Left ventricle myocardium inferior (tissue), 1 donor: ENCODE measurements around the gene ABHD6. TPM values are rescaled to one million over a fixed set of nuclear protein-coding genes. Genes with fewer than 3 reads are reported as not detected.
"Not testable (repeated sequence)": the region's sequence is repeated elsewhere in the genome, so short reads cannot be mapped to it uniquely, and the experiment has no call there.

Experiments used
- DNase-seq: peaks from one replicate; pipeline ENCODE4 v3.0.0-alpha.2; 2020
- H3K27ac ChIP-seq: fragments of 200-600 bp; replicated peaks from 2 replicates; pipeline ENCODE4 v1.8.0; 2021
- H3K27me3 ChIP-seq: fragments of 200-600 bp; 2 replicates; pipeline ENCODE4 v1.8.0; 2021; ENCODE audit warnings: low read depth
- H3K36me3 ChIP-seq: fragments of 200-600 bp; 2 replicates; pipeline ENCODE4 v1.8.0; 2021
- H3K4me1 ChIP-seq: fragments of 200-600 bp; 2 replicates; pipeline ENCODE4 v1.8.0; 2021
- H3K4me3 ChIP-seq: fragments of 200-600 bp; 2 replicates; pipeline ENCODE4 v1.8.0; 2021; ENCODE audit warnings: mild to moderate bottlenecking, moderate library complexity
- H3K9me3 ChIP-seq: fragments of 200-600 bp; replicated peaks from 2 replicates; pipeline ENCODE4 v1.8.0; 2021
- CTCF ChIP-seq: fragments of 200-600 bp; IDR thresholded peaks from 2 replicates; pipeline ENCODE4 v1.8.0; 2021; ENCODE audit warnings: antibody characterized with exemption, mild to moderate bottlenecking, borderline replicate concordance
- intact Hi-C: fragments of 100-400 bp; cut with micrococcal nuclease; formaldehyde crosslinking; loops from one replicate; pipeline ENCODE4 v1.11.0; 2022
- total RNA-seq: library from RNA; stranded (reverse); fragmentation: NEBNext Ultra II Directional; extraction: Animal tissue kit (Norgen Biotek cat#: 25700); gene quantifications from one replicate; pipeline ENCODE4 v1.2.1, GENCODE V29; 2021
- donor health status: DM: no; HTN: yes; CAD: no; lungs with severe emphysema.

ABHD6 gene
- total RNA-seq, 1 donor from 2014 or later = 7.2 TPM

- Histone ChIP-seq H3K36me3 (peaks cover 40% of the 10 kb centered on the region), H3K4me1 (no peaks in the 10 kb centered on the region), H3K27ac (no peak overlapping the region), H3K27me3 (no peaks in the 10 kb centered on the region), H3K4me3 (no peak overlapping the region), H3K9me3 (no peaks in the 10 kb centered on the region)
- DNase-seq = no peak
- no peak for TF ChIP-seq CTCF
- intact Hi-C loops = no loop called here
Measured at GRCh38 chr3:58261954-58262666, 24.5 kb downstream of the ABHD6 start.

GRCh38 chr3:58266577-58266976 is 29.0 kb downstream of the ABHD6 start:
- Histone ChIP-seq H3K4me3 (no peak overlapping the region), H3K4me1 (no peaks in the 10 kb centered on the region), H3K9me3 (no peaks in the 10 kb centered on the region), H3K27ac (no peak overlapping the region), H3K27me3 (no peaks in the 10 kb centered on the region), H3K36me3 (peaks cover 31% of the 10 kb centered on the region)
- intact Hi-C loops = no loop called here
- no peak for DNase-seq
- TF ChIP-seq CTCF = no peak

GRCh38 chr3:58267543-58267942 is 30.0 kb downstream of the ABHD6 start:
- H3K27ac ChIP-seq, H3K9me3 ChIP-seq, DNase-seq, H3K4me3 ChIP-seq, H3K4me1 ChIP-seq, intact Hi-C loops, H3K27me3 ChIP-seq: not testable (repeated sequence)
- H3K36me3 ChIP-seq = peaks cover 31% of the 10 kb centered on the region

- Histone ChIP-seq H3K4me1 (peaks cover 7% of the 10 kb centered on the region), H3K27me3 (no peaks in the 10 kb centered on the region), H3K9me3 (no peaks in the 10 kb centered on the region), H3K27ac (no peak overlapping the region), H3K4me3 (no peak overlapping the region), H3K36me3 (peaks cover 37% of the 10 kb centered on the region)
- DNase-seq = no peak
- TF ChIP-seq CTCF = no peak
- intact Hi-C loops = no loop called here
Measured at GRCh38 chr3:58269356-58269755, 31.8 kb downstream of the ABHD6 start.

- intact Hi-C loops = no loop called here
- DNase-seq = no peak
- H3K27ac ChIP-seq = no peak overlapping the region
- no peak overlapping the region for H3K4me3 ChIP-seq
- TF ChIP-seq CTCF = no peak
- H3K36me3 ChIP-seq = peaks cover 48% of the 10 kb centered on the region
- no peaks in the 10 kb centered on the region for H3K27me3 ChIP-seq
- peaks cover 7% of the 10 kb centered on the region for H3K4me1 ChIP-seq
- H3K9me3 ChIP-seq = no peaks in the 10 kb centered on the region
Measured at GRCh38 chr3:58270485-58270884, 32.9 kb downstream of the ABHD6 start.

GRCh38 chr3:58271901-58272501 is 34.4 kb downstream of the ABHD6 start:
- H3K9me3 ChIP-seq = peaks cover 4% of the 10 kb centered on the region
- no peak for DNase-seq
- H3K27me3 ChIP-seq = no peaks in the 10 kb centered on the region
- H3K4me1 ChIP-seq = peaks cover 7% of the 10 kb centered on the region
- peaks cover 56% of the 10 kb centered on the region for H3K36me3 ChIP-seq
- H3K4me3 ChIP-seq = no peak overlapping the region
- no peak for TF ChIP-seq CTCF
- intact Hi-C loops = no loop called here
- no peak overlapping the region for H3K27ac ChIP-seq
